ENCODE data around the gene PMIS2. TPM values are rescaled to one million over a fixed set of nuclear protein-coding genes. Genes with fewer than 3 reads are reported as not detected.

Gene PMIS2
- total and polyA plus RNA-seq, 2 of the 8 experiments (the other 6 are each of a cell fraction or from before 2014, with no cell fraction given) = not detected

- H4K20me1 ChIP-seq (replicated peaks in 1 of 2; ENCODE audit: control insufficient read depth in 1 of 2, insufficient read depth in 2 of 2, low read length in 2 of 2) = peaks cover 2 to 7% of the 10 kb centered on the region in 2 experiments
- H3K4me2 ChIP-seq (ENCODE audit: insufficient read depth in 1 of 2, low read depth in 2 of 2, low read length in 2 of 2) = no peak overlapping the region
- H3K9ac ChIP-seq (replicated peaks in 1 of 4; ENCODE audit: extremely low read depth in 1 of 4, low read depth in 3 of 4, low read length in 3 of 4) = no peak overlapping the region
- H3K79me1 ChIP-seq (ENCODE audit: low read depth, low read length) = peaks cover 8% of the 10 kb centered on the region; the same call in 1 of the 2 replicates
- no peak overlapping the region for H4K8ac ChIP-seq (ENCODE audit: extremely low read depth, insufficient read depth, low read length)
- H3K79me2 ChIP-seq (ENCODE audit: control insufficient read depth in 1 of 2, insufficient read depth in 2 of 2, low read length in 2 of 2) = peaks cover 0 to 12% of the 10 kb centered on the region in 2 experiments; a peak in 2 of 4 replicates
- CTCF ChIA-PET (ENCODE audit: partially characterized antibody) = interaction anchor here (0.9 to 1.7 kb wide), 5 partner anchors 16 to 142 kb away, joined by 3 to 9 read pairs (median 4); no protein-coding TSS in a partner anchor
- POLR2A ChIA-PET (ENCODE audit: partially characterized antibody) = interaction anchor here (0.8 to 1.6 kb wide), 5 partner anchors 10 to 97 kb away, joined by 3 to 5 read pairs (median 3); partner anchors contain the start of gene COX6B1
- H3K23ac ChIP-seq (ENCODE audit: insufficient read length) = no peak overlapping the region
- no peak overlapping the region for H2BK15ac ChIP-seq (ENCODE audit: low read length)
- H2BK12ac ChIP-seq (ENCODE audit: low read depth, low read length) = no peak overlapping the region
- FAIRE-seq (no peak), DNase-seq (ENCODE audit: low read depth in 1 of 2, low spot score in 2 of 2) (no peak)
- no peak overlapping the region for H4K5ac ChIP-seq (ENCODE audit: insufficient read length, low read depth, low read length)
- no peak overlapping the region for H2BK120ac ChIP-seq (replicated peaks; ENCODE audit: low read depth, low read length)
- H3K27ac ChIP-seq (ENCODE audit: low read depth, low read length) = no peak overlapping the region
- H2BK5ac ChIP-seq (ENCODE audit: low read depth, low read length) = no peak overlapping the region
- WGBS, 2 experiments (ENCODE audit: extremely low coverage in 1 of 2, insufficient coverage in 1 of 2, insufficient read length in 1 of 2, insufficient replicate concordance in 2 of 2, low coverage in 1 of 2, low lambda C conversion rate in 2 of 2, missing lambda C conversion rate in 1 of 2) = 94% methylated on average over 14 of the region's 21 CpGs; no CpG with 5 or more reads in 1 of the 2 experiments
- H3K23me2 ChIP-seq (ENCODE audit: low read depth, low read length) = peaks cover 3% of the 10 kb centered on the region; the same call in 1 of the 2 replicates
- no peak overlapping the region for H3K18ac ChIP-seq (ENCODE audit: extremely low read depth, low read length)
- peaks cover 0 to 9% (median 5%) of the 10 kb centered on the region in 4 experiments; a peak in 3 of 8 replicates for H3K36me3 ChIP-seq (ENCODE audit: control insufficient read depth in 2 of 4, insufficient read depth in 4 of 4, low read length in 3 of 4)
- no peak overlapping the region for H2AFZ ChIP-seq (ENCODE audit: low read length)
- no peaks in the 10 kb centered on the region for H3K9me3 ChIP-seq (ENCODE audit: insufficient read depth in 2 of 2, low read depth in 1 of 2, low read length in 1 of 2)
- H2AK5ac ChIP-seq (ENCODE audit: low read depth, low read length) = no peak overlapping the region
- no peak overlapping the region for H3K4ac ChIP-seq (replicated peaks; ENCODE audit: insufficient read length, low read depth, low read length)
- H2BK20ac ChIP-seq (ENCODE audit: low read length) = no peak overlapping the region
- peaks cover 0 to 3% (median 0%) of the 10 kb centered on the region in 4 experiments; a peak in 2 of 7 replicates for H3K27me3 ChIP-seq (replicated peaks in 1 of 4; ENCODE audit: control insufficient read depth in 3 of 4, extremely low read depth in 1 of 4, insufficient read depth in 3 of 4, low read length in 3 of 4)
- H3K14ac ChIP-seq (ENCODE audit: insufficient read length) = no peak overlapping the region
- H3K56ac ChIP-seq (replicated peaks; ENCODE audit: insufficient read length, low read depth, low read length) = no peak overlapping the region
- H3K4me3 ChIP-seq (ENCODE audit: extremely low read depth in 1 of 4, insufficient read depth in 2 of 4, low read depth in 3 of 4, low read length in 4 of 4) = no peak overlapping the region
- H4K91ac ChIP-seq (replicated peaks; ENCODE audit: insufficient read length, low read length) = no peak overlapping the region
- H3K4me1 ChIP-seq (replicated peaks in 1 of 4; ENCODE audit: control insufficient read depth in 3 of 4, insufficient read depth in 4 of 4, low read length in 3 of 4) = 0 out of 7 replicates have a peak, but pooled peaks cover 0 to 5% (median 0%) of the 10 kb centered on the region in 4 experiments
- TF ChIP-seq CHD1 (IDR thresholded peaks at IDR 0.05; ENCODE audit: low read depth, low read length) = no peak
- TF ChIP-seq BACH1 (IDR thresholded peaks at IDR 0.05; ENCODE audit: low read length) = no peak
- no peak for TF ChIP-seq KDM1A (IDR thresholded peaks at IDR 0.05; ENCODE audit: borderline replicate concordance, low read length)
- TF ChIP-seq MAX (IDR thresholded peaks at IDR 0.05) = no peak
- TF ChIP-seq TAF1 (IDR thresholded peaks at IDR 0.05; ENCODE audit: low read depth, low read length) = no peak
- TF ChIP-seq E2F6 (IDR thresholded peaks at IDR 0.05) = no peak
- no peak for TF ChIP-seq KDM5A (IDR thresholded peaks at IDR 0.05; ENCODE audit: low read length)
- no peak for TF ChIP-seq CTCF (IDR thresholded peaks at IDR 0.05; ENCODE audit: control extremely low read depth in 1 of 3, insufficient read depth in 1 of 3, low read depth in 1 of 3, low read length in 3 of 3)
These were observed 34.7 kb upstream of the PMIS2 start for GRCh38 chr19:35551091-35551810.
